ENCODE data around the gene RPL21.
"Not testable (repeated sequence)": the region's sequence is repeated elsewhere in the genome, so short reads cannot be mapped to it uniquely, and the experiment has no call there.

The RPL21 gene

DNA sequence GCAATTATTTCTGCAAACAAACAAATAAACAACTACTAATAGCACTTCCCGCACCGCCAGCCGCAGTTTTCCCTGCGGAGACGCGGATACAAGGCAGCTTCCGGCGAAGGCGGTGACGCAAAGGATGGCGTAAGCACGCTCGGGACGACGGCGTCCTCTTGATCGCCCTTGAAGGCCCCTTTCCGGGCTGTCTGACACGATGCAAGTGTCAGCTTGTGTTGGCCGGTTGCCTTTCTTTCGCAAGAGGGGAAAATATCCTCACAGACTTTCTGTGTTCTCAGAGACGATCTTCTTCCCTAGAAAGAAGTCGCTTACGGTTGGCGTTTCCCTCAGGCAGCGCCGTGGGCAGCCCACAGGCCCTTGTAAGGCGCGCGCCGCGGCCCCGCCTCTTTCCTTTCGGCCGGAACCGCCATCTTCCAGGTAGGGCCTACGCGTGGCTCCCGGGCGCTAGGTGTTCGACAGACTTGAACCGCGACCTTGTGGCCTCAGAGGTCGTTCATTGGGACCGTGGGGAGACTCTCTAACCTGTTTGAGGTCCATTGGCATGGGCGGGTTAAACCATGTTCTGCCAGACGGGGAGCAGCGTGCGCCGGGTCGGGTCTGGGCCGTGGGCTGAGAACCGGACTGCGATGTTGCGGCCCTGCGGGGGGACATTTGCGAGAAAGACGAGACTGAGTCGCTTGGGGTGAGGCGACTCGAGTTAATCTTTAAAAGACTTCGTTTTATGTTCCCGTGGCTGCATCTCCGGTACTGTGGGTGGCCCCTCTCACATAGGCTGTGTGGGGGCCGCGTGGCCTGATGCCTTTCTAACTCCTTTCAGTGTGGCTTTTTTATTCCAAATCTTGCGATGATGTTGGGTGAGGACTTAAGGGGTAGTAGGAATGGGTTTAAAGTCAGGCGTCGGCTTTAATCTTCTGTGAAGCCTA, at the start of gene RPL21:
Gene RPL21 (plus strand): TSS at position 393 of the 926 bp plus-strand sequence. CDS start 2,219 bp downstream, outside the sequence.
- DNase-seq (ENCODE audit: low spot score): peak; percentile 96

DNA sequence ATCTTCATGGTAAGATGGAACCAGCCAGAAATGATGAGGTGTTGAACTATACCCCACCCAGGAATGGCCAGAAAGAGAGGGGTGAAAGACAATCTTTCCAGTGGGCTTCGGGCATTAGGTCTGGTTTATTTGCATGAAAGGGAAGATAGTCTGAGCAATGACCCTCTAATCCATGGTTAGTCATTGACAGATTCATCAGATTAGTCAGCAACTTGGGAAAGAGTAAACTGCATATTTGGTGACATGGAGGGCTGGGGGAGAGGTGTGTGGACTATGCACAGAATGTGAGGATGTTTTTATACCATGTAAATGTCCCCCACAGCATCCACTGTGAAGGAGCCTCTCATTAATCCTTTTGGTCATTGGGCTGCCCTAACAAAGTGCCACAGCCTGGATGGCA, 49.7 kb upstream of the RPL21 start:
- no peak for DNase-seq (ENCODE audit: low spot score)

- no peak for DNase-seq (ENCODE audit: low spot score)
These were observed 48.2 kb upstream of the RPL21 start for GRCh38 chr13:27203186-27203585.

DNA sequence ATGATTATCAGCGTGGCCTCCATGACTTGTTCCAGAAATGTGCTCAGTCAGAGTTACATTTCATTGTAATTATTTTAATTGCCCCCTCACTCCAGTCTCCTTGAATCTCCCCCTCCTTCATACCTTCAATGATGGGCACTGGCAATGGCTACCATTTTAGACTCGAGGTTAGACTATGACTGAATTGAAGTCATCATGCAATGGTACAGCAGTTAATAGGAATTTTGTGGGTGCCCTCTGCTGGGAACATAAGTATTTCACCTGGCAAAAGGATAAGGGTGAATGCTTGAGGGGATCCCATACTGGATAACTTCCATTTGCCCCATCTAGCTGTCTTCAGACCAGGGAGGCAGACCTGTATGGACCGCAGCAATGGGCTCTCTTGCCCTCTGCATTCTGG, 47.5 kb upstream of the RPL21 start:
- DNase-seq (ENCODE audit: low spot score): no peak

DNA sequence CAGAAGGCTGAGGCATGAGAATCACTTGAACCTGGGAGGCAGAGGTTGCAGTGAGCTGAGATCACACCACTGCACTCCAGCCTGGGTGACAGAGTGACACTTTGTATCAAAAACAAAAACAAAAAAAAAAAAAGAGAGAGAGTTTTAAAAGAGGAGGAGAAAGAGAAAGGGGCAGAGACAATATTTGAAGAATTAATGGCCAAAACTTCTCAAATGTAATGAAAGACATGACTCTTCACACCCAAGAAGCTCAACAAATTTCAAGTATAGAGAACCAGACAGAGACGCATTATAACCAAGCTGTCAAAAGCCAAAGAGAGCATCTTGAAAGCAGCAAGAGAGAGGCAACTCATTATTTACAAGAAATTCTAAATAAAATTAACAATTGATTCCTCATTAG, 42.8 kb upstream of the RPL21 start:
- DNase-seq (ENCODE audit: low spot score): no peak

GRCh38 chr13:27211271-27211670, 40.1 kb upstream of the RPL21 start:
- DNase-seq (ENCODE audit: low spot score): no peak

GRCh38 chr13:27211771-27212364, 39.5 kb upstream of the RPL21 start:
- DNase-seq (ENCODE audit: low spot score): no peak

- not testable (repeated sequence) for DNase-seq (ENCODE audit: low spot score)
These were observed 38.0 kb upstream of the RPL21 start for GRCh38 chr13:27213386-27213785.

- not testable (repeated sequence) for DNase-seq (ENCODE audit: low spot score)
These were observed 33.6 kb upstream of the RPL21 start for GRCh38 chr13:27217791-27218190.

- DNase-seq (ENCODE audit: low spot score): not testable (repeated sequence)
These were observed 32.5 kb upstream of the RPL21 start for GRCh38 chr13:27218861-27219260.

DNA sequence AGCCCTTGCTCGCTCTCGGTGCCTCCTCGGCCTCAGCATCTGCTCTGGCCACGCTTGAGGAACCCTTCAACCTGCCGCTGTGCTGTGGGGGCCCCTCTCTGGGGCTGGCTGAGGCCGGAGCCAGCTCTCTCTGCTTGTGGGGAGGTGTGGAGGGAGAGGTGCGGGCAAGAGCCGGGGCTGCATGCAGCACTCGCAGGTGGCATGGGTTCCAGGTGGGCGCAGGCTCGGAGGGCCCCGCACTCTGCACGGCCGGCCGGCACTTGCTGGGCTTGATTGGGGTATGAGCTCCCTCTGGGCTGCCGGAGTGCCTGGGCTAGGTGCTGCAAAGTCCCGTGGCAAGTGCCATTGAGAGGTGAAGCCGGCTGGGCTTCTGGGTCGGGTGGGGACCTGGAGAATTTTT, 31.7 kb upstream of the RPL21 start:
- DNase-seq (ENCODE audit: low spot score): no peak

DNA sequence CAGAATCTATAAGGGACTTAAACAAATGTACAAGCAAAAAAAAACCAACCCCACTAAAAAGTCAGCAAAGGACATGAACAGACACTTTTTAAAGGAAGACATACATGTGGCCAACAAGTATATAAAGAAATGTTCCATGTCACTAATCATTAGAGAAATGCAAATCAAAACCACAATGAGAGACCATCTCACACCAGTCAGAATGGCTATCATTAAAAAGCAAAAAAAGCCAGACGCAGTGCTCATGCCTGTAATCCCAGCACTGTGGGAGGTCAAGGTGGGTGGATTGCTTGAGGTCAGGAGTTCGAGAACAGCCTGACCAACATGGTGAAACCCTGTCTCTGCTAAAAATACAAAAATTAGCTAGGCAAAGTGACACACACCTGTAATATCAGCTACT, 29.3 kb upstream of the RPL21 start:
- not testable (repeated sequence) for DNase-seq (ENCODE audit: low spot score)

DNA sequence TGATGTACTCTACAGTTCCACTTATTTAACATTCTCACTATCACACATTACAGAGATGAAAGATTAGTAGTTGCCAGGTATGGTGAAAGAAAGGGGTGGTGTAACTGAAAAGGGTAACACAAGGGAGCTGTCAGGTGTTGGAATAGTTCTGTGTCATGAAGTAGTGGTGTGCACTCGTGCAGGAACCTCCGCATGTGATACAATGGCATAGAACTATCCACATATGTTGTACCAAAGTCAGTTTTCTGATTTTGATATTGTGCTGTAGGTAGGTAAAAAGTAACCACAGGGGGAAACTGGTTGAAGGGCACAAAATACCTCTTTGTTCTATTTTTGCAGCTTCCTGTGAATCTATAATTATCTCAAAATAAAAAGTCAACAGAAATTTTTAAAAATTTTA, 24.4 kb upstream of the RPL21 start:
- DNase-seq (ENCODE audit: low spot score): no peak

GRCh38 chr13:27228131-27228530, 23.2 kb upstream of the RPL21 start:
- DNase-seq (ENCODE audit: low spot score): no peak

DNA sequence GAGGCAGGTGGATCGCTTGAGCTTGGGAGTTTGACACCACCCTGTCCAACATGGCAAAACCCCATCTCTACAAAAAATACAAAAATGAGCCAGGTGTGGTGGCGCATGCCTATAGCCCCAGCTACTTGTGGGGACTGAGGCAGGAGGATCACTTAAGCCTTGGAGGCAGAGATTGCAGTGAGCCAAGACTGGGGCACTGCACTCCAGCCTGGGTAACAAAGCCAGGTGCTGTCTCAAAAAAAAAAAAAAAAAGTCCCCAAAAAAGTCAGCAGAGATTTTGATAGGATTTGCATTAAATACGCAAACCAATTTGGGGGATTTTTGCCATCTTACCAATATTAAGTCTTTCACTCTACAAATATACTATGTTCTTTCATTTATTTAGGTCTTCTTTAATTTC, 21.7 kb upstream of the RPL21 start:
- DNase-seq (ENCODE audit: low spot score): no peak

GRCh38 chr13:27233964-27234363, 17.4 kb upstream of the RPL21 start:
- no peak for DNase-seq (ENCODE audit: low spot score)

DNA sequence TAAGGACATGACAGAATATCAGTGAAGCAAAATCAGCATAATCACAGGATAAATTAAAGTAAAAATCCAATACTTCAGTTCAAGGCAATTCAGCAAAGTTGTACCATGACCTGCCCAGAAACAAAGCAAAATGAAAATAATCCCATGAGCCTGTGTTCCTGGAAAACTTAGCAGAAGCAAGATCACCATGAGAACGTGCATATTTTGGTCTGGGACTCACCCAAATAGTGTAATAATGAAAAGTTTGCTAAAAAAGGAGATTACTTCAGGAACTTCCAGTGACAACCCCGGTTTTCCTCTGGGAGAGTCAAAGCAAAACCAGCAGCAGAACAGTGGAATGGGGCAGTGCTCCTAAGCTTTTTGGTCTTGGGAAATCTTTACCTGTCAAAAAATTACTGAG, 14.9 kb upstream of the RPL21 start:
- no peak for DNase-seq (ENCODE audit: low spot score)

GRCh38 chr13:27242702-27243101, 8.7 kb upstream of the RPL21 start:
- no peak for DNase-seq (ENCODE audit: low spot score)

GRCh38 chr13:27245610-27246009, 5.7 kb upstream of the RPL21 start:
- DNase-seq (ENCODE audit: low spot score): no peak

DNA sequence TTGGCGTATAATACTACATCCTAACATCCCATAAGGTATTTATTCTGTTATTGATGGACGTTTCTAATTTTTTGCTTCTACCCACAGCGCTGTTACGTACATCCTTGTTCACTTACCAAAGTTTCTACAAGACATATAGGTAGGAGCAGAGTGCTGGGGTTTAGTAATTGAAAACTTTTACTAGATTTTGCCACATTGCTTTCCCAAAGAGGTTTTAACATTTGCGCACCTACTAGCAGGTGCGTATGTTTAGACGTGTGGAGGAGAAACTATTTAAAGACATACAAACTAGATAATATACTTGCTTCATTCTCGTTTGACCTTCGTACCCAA, 559 bp upstream of the RPL21 start:
- no peak for DNase-seq (ENCODE audit: low spot score)

GRCh38 chr13:27252467-27252866, 1.1 kb downstream of the RPL21 start:
- no peak for DNase-seq (ENCODE audit: low spot score)

DNA sequence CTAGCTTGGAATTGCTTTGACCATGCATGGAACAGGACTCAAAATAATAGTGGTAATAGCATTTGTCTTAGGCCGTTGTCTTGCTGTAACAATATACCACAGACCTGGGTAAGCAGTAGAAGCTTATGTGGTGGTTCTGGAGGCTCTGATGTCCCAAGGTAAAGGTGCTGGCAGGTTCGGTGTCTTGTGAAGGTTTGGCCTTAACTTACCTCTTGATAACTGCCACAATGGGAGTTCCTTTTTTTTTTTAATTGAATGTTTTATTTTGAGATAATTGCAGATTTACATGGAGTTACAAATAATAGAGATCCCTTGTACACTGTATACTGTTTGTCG, 5.8 kb downstream of the RPL21 start:
- no peak for DNase-seq (ENCODE audit: low spot score)

DNA sequence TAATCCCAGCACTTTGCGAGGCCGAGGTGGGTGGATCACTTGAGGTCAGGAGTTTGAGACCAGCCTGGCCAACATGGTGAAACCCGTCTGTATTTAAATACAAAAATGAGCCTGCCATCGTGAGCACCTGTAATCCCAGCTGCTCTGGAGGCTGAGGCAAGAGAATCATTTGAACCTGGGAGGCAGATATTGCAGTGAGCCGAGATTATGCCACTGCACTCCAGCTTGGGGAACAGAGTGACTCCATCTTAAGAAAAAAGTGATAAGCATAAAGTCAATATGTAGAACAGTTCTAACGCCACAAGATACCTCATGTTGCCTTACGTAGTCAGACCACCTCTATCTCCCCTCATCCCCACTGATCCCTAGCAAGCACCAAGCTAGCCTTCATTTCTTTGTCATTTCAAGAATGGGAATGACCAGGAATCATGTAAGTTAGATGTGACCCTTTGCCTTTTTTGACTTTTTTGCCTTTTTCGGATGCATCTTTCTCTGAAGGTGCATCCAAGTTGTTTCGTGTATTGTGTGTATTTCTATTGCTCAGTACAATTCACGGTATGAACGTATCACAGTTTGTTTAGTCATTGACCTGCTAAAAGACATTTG, 6.4 kb downstream of the RPL21 start:
- no peak for DNase-seq (ENCODE audit: low spot score)

Data from left forelimb (tissue), 1 donor.